ENCODE data around the gene DLG1. TPM values are rescaled to one million over a fixed set of nuclear protein-coding genes. Genes with fewer than 3 reads are reported as not detected.

Gene DLG1
- total RNA-seq, 1 experiment from 2014 or later, result 89.8 TPM

- H3K36me3 ChIP-seq (ENCODE audit: control insufficient read depth in 1 of 2, insufficient read depth in 2 of 2, low read length in 2 of 2), result no peaks in the 10 kb centered on the region
- TF ChIP-seq CBX3 (IDR thresholded peaks at IDR 0.05; ENCODE audit: low read depth) (no peak), ZBTB33 (IDR thresholded peaks at IDR 0.05; ENCODE audit: extremely low read depth, insufficient replicate concordance, low read length) (no peak), JUND (IDR thresholded peaks at IDR 0.05) (no peak), EZH2 (IDR thresholded peaks at IDR 0.05) (no peak), CEBPB (IDR thresholded peaks at IDR 0.05; ENCODE audit: low read depth) (no peak), RAD21 (IDR thresholded peaks at IDR 0.05; ENCODE audit: low read depth) (no peak), SIN3A (IDR thresholded peaks at IDR 0.05; ENCODE audit: low read depth) (no peak), CTCF (IDR thresholded peaks at IDR 0.05 in 2 of 3, conservative IDR thresholded peaks at IDR 0.05 in 1 of 3; ENCODE audit: borderline replicate concordance in 1 of 3, insufficient read depth in 1 of 3, low read depth in 2 of 3, low read length in 2 of 3) (no peak), POLR2A (IDR thresholded peaks at IDR 0.05; ENCODE audit: borderline replicate concordance, extremely low read depth, insufficient read depth, insufficient read length) (no peak), EZH2phosphoT487 (IDR thresholded peaks at IDR 0.05; ENCODE audit: borderline replicate concordance) (no peak), ELF1 (IDR thresholded peaks at IDR 0.05; ENCODE audit: borderline replicate concordance, low read depth) (no peak), REST (IDR thresholded peaks at IDR 0.05; ENCODE audit: low read depth) (no peak), SP1 (IDR thresholded peaks at IDR 0.05; ENCODE audit: low read depth) (no peak)
- no peaks in the 10 kb centered on the region for H3K27me3 ChIP-seq (ENCODE audit: insufficient read depth, low read length)
- ChIA-PET CTCF (interaction anchor here (1.7 kb wide), 1 partner anchor 276 kb away, joined by 12 read pairs; no protein-coding TSS in a partner anchor), RAD21 (ENCODE audit: low non-redundant PET in 1 of 2, low total read pairs in 2 of 2, uncharacterized antibody in 2 of 2, unreplicated experiment in 2 of 2) (no interaction called here), POLR2A (no interaction called here)
- H3K4me2 ChIP-seq (ENCODE audit: low read length), result no peak overlapping the region
- H3K4me3 ChIP-seq (replicated peaks in 1 of 2; ENCODE audit: low read depth in 1 of 2, low read length in 2 of 2), result no peak overlapping the region
- ATAC-seq (no peak), DNase-seq (ENCODE audit: low read depth, low spot score) (no peak)
- intact Hi-C loops (cut with micrococcal nuclease), result no loop called here
- H2AFZ ChIP-seq (ENCODE audit: low read depth, low read length, poor library complexity, severe bottlenecking), result no peak overlapping the region
- H3K4me1 ChIP-seq (ENCODE audit: control insufficient read depth in 1 of 2, insufficient read depth in 2 of 2, low read length in 2 of 2), result peaks cover 0 to 9% of the 10 kb centered on the region in 2 experiments; a peak in 1 of 4 replicates
- no peaks in the 10 kb centered on the region for H3K9me2 ChIP-seq (ENCODE audit: insufficient read depth)
- peaks cover 99% of the 10 kb centered on the region for H3K79me2 ChIP-seq (ENCODE audit: insufficient read depth, low read length)
- H3K27ac ChIP-seq (ENCODE audit: low read depth, low read length), result no peak overlapping the region
- BruUV-seq (replicated peaks), result no TSS peak
- no peaks in the 10 kb centered on the region for H3K9me3 ChIP-seq (ENCODE audit: control insufficient read depth in 1 of 2, insufficient read depth in 1 of 2, low read depth in 1 of 2, low read length in 2 of 2)
- peaks cover 28% of the 10 kb centered on the region; the same call in 1 of the 2 replicates for H4K20me1 ChIP-seq (ENCODE audit: insufficient read depth)
- H3K9ac ChIP-seq (ENCODE audit: low read length), result no peak overlapping the region
These were observed 72.8 kb downstream of the DLG1 start for GRCh38 chr3:197225579-197225978.

Measured in HCT116 (cell line).